ENCODE measurements around the gene KCNQ1.

The KCNQ1 gene

DNA sequence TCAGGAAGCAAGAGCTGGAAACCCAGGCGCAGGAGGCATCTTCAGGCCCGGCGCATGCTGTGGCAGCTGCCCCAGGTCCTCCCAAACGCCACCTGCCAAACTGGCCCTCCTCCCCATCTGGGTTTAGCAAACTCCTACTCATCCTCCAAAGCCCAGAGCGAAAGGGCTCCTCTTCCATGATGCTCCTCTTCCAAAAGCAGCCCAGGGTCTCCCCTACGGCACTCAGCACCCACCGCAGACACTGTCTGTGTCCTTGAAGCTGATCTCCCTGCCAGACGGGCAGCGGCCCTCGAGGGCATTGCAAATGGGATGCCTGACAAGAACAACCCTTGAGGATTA is 414.9 kb downstream of the KCNQ1 start:
- no peak for DNase-seq (ENCODE audit: low read depth)

GRCh38 chr11:2860636-2861035 is 415.8 kb downstream of the KCNQ1 start:
- no peak for DNase-seq (ENCODE audit: low read depth)

- DNase-seq (ENCODE audit: low read depth), result no peak
These were observed 417.8 kb downstream of the KCNQ1 start for GRCh38 chr11:2862395-2863275.

- DNase-seq (ENCODE audit: low read depth), result no peak
These were observed 418.4 kb downstream of the KCNQ1 start for GRCh38 chr11:2863276-2863618.

- no peak for DNase-seq (ENCODE audit: low read depth)
These were observed 420.1 kb downstream of the KCNQ1 start for GRCh38 chr11:2864901-2865300.

DNA sequence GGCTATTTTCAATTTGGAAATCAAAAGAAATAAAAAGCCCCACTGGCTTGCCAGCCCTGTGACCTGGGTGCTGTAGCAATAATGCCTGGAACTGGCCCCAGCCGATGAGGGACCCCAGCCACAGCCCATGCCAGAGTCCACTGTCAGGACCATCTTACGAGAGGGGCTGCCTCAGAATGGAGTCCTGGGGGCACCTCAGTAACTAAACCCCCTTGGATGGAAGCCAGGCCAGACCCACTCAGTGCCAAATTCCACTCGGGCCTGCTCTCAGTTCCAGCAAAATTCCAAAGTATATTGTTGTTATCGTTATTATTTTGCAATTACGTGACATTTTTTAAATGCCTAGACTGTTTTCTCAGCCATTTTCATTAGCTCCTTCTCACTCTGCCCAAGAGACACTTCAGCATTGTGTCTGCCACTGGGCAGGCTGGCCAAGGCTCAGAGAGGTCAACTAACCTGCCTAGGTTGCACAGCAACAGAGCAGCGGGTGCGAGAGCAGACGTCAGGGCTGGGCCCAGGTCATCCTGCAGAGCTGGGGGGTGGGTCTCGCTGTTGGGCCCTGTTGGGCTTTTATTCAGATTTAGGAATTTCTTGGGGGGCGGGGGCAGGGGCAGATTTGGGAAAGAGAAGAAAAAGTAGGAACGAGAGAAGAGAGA is 421.2 kb downstream of the KCNQ1 start:
- no peak for DNase-seq (ENCODE audit: low read depth)

- no peak for DNase-seq (ENCODE audit: low read depth)
These were observed 422.3 kb downstream of the KCNQ1 start for GRCh38 chr11:2867142-2867541.

- no peak for DNase-seq (ENCODE audit: low read depth)
These were observed 423.1 kb downstream of the KCNQ1 start for GRCh38 chr11:2867722-2868505.

- no peak for DNase-seq (ENCODE audit: low read depth)
These were observed 423.8 kb downstream of the KCNQ1 start for GRCh38 chr11:2868506-2869133.

DNA sequence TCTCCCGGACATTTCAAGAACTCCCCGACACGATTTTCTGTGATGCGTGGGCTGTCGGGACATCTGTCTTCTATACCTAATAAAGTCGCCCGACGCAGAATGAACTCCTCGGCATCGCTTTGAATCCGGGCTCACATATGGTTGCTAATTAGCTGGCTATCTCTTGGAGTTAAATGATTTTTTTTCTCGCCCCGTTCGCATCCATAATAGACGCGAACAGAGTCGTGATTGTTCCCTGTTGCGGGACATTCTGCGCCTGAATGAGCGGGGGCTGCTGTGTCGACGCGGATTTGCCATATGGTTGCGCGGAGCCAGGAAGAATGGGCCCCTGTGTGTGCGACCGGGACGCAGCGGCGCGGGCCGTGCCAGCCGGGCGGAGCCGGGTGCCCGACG is 424.3 kb downstream of the KCNQ1 start:
- DNase-seq (ENCODE audit: low read depth), result no peak

GRCh38 chr11:2869561-2870427 is 425.0 kb downstream of the KCNQ1 start:
- no peak for DNase-seq (ENCODE audit: low read depth)

GRCh38 chr11:2870460-2870859 is 425.7 kb downstream of the KCNQ1 start:
- DNase-seq (ENCODE audit: low read depth), result no peak

DNA sequence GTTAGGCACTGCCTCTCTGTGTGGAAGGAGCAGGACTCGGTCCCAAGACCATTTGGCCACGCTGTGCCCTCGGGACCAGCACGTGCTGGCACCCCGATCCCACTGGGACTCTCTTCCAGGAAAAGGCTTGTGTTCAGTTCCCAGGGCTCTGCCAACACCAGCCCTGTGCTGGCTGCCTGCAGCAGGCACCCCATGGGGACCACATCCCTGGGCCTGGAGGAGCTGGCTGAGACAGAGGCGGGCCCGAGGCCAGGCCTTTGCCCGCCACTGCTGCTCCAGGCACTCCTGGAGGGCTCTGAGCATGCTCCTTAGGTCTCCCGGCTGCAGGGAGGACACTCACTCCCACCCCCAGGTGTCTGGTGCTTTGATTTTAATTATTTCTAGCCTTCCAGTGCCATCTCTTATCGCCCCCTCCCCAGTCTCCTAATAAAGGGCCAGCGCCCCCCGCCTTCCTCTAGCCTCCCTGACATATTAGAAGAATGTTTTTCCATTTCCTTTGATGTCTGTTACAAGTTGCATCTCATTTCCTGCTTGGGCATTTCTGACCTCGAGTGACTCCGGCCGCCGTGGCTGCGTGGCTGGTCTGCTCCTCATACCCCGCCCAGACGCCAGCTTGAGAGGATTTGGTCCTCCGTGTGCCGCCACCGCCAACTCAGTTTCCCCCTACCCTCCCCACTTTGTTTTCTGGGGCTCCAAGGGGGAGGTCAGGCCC is 426.3 kb downstream of the KCNQ1 start:
- no peak for DNase-seq (ENCODE audit: low read depth)

DNA sequence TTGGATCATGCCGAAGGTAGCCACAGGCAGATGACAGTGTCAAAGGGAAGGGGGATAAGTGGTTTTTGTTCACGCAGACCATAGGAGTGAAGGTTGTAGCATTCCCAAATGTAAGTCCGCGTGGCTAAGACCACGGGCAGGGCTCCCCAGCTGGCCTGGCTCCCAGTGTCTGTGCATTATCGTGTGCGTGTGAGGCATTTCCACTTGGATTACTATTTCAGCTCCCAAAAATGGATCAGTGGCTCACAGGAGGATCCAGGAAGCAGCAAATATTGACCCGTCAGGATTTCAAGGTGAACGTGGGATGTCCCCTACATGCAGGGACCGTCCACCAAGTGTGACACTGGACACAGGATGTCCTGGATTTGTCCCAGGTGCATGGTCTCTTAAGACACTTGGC is 430.2 kb downstream of the KCNQ1 start:
- DNase-seq (ENCODE audit: low read depth), result no peak

DNA sequence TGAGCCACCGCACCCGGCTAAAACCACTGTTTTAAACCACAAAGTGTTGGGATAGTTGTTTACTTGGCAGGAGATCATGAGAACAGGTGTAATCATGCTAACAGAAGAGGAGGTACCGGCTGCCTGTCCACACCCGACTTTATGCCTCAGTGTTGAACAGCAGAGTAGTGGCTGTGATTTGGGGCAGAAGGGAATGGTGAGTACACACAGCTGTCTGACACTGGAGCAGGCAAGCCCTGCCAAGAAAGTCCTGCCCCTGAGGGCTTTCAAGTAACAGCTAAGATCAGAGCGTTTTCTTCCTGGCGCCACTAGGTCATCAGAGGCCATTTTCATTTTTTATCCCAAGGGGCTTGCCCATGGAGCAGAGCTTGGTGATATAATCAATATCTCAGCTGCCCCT is 432.7 kb downstream of the KCNQ1 start:
- DNase-seq (ENCODE audit: low read depth), result no peak

- no peak for DNase-seq (ENCODE audit: low read depth)
These were observed 434.0 kb downstream of the KCNQ1 start for GRCh38 chr11:2878782-2879181.

DNA sequence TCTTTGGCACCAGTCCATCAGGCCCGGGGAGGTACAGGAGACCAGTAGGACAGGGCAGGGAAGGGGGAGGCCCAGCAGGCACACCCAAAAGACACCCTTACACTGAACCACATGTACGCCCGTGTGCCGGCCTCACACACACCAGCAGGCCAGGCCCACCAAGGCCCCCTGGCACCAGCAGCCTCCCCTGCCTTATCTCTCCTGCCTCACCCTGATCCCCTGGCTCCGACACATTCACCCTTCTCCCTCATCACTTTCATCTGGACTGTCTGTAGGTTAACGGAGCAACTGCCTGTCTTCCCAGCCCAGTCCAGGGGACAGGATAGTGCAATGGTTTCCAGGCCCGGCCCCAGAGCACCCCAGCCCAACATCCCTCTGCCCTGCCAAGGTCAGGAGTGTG is 435.8 kb downstream of the KCNQ1 start:
- DNase-seq (ENCODE audit: low read depth), result no peak

- DNase-seq (ENCODE audit: low read depth), result no peak
These were observed 436.5 kb downstream of the KCNQ1 start for GRCh38 chr11:2881076-2881980.

DNA sequence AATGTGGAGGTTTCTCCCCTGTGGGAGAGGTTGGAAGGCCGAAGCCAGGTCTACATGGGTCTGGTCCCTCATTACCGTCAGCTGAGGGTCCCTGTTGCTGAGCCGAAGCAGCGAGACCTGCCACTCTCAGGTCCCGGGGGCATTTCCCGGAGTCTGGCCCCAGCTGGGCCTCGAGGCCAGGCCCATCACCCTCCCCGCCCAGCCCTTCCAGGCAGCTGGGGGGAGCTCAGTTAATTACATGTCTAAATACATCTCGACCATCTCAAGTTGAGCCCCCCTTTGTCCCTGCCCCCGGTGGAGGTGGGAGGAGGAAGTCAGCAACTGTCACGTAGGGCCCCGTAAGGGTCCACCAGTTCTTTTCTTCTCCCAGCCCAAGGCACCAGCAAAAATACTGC is 437.2 kb downstream of the KCNQ1 start:
- no peak for DNase-seq (ENCODE audit: low read depth)

All from T follicular helper cell (primary cell).